Stimulated activated CD4-positive, alpha-beta T cell treated with anti-CD3 and anti-CD28 coated beads, Interleukin-15, amount 100 ng/mL, for 48 hours (primary cell): ENCODE results near the gene FGD4.

Source experiments
- DNase-seq, 2 donors: peaks; one replicate each; pipeline ENCODE4 v3.0.0-alpha.2; 2020; ENCODE audit warnings: low read depth in 2 of 2

The FGD4 gene

DNA sequence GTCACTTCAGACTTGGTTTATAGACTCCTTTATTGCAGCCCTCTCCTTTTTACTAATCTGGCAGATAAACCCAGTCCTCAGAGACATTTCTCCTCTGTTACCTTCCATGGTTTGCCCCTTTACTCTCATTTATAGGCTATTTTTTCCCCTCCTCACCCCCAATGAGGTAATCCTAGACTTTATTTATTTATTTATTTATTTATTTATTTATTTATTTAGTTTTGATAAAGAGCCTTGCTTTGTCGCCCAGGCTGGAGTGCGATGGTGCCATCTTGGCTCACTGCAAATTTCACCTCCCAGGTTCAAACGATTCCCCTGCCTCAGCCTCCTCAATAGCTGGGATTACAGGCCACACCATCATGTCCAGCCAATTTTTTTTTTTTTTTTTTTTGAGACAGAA lies 8.4 kb downstream of the FGD4 start:
- DNase-seq = no peak

DNA sequence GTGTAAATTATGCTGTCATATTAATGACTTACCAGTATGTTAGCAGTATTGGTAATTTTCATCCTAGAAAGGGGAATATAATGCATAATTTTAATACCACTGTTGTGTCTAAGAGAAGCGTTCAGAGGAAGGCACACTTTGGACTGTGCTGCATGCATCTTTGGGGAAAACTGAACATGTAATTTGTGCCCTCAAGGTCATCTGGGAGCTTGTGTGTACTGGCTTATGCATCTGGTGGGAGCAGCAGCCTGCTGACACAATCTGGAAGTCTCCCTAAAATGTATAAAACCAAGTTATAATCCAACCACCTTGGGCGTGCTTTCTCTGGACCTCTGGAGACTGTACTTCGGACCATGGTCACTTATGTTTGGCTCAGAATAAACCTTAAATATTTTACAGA lies 14.1 kb downstream of the FGD4 start:
- no peak for DNase-seq

DNA sequence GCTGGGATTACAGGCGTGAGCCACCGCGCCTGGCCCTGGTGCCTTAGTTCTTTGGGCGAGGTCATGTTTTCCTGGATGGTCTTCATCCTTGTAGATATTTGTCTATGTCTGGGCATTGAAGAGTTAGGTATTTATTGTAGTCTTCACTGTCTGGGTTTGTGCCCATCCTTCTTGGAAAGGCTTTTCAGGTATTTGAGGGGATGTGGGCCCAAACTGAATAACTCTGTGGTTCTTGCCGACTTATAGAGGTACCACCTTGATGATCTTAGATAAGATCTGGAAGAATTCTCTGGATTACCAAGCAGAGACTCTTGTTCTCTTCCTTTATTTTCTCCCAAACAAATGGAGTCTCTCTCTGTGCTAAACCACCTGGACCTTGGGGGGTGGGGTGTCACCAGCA lies 18.9 kb downstream of the FGD4 start:
- DNase-seq = no peak

DNA sequence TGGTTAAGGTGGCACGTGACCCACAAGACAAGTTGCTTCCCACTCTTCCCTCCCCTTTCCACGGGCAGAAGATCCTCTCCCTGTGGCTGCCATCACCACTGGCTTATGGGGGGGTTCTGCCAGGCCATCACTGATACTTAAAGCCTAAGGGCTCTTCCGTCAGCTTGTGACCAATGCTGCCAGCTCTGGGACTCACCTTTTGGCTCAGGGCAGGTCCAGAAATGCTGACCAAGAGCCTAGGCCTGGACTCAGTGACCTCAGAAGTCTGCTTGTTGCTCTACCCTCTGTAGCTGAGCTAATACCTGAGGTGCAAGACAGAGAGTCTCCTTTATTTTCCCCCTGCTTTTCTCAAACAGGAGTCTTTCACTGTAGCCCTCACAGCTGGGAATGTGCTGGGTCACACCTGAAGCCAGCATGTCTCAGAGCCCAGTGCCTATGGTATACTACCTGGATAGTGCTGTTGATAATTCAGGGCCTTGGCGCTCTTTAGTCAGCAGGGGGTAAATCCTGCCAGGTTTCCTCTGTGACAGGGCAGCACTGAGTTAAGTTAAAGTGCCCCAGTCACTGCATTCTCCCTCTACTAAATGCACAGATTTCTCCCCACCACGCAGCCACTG lies 19.7 kb downstream of the FGD4 start:
- DNase-seq = no peak

DNA sequence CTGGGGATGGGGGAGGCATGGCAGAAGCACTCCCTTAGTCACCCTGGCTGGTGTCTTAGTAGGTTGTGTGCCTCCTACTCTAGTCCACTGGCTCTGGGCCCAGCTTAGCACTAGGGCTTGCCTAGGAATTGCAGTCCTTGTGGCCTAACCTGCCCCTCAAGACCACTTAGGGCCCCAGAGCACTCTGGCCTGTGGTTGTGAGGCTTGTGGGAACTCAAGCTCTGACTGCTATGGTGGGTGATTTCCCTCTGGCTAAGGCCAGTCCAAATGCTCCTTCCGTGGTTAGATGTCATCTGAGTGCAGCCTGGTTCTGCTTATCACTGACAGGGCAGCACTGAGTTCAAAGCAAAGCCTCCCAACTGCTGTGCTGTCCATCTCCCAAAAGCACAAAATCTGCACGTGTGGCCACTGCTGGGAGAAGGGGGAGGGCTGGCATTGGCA lies 20.2 kb downstream of the FGD4 start:
- no peak for DNase-seq

DNA sequence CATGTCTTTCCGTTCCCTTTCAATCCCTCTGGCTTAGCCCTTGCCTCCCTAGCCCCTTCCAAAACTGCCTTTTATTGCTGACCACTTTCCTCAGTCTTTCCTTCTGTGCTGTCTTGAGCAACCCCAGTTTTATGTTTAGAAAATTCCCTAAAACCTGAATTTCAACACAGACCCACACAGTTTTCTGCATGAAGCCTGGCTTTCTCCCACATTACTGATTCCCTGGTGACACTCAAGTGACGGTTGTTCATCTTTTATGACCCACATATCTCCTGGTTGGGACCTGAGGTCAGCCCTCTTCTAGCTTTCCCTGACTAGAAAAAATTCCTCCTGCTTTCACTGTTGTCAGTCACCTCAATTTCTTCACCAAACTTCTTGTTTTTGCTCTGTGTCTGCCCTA lies 21.0 kb downstream of the FGD4 start:
- no peak for DNase-seq

DNA sequence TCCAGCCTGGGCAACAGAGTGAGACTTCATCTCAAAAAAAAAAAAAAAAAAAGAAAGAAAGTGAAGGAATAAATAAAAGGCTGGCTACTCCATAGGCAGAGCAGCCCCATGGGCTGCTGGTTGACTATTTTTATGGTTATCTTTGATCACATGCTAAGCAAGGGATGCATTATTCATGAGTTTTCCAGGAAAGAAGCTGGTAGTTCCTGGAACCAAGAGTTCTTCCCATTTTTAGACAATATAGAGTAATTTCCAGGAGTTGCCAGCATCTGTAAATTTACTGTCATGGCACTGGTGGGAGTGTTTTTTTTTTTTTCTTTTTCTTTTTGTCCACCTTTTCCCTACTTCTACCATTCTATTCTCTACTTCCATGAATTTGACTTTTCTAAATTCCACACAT lies 24.2 kb downstream of the FGD4 start:
- no peak for DNase-seq

DNA sequence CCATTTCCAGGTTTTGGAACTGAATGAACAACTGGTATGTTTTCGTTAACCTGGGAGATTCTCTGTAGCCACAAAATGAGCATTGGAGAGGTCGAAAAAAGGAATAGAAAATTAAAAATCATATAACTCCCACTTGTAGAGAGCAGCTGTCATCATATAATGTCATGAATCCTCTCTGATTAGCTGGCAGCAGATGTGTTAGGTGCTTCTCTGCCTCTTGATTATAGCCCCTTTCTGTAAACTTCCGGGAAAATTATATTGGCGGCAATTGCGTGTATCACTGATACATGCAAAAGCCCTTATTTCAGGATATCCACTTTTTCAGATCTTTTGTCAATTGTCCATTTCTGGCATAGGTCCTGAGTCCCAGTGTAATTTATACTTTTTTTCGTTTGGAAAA lies 31.7 kb downstream of the FGD4 start:
- no peak for DNase-seq

DNA sequence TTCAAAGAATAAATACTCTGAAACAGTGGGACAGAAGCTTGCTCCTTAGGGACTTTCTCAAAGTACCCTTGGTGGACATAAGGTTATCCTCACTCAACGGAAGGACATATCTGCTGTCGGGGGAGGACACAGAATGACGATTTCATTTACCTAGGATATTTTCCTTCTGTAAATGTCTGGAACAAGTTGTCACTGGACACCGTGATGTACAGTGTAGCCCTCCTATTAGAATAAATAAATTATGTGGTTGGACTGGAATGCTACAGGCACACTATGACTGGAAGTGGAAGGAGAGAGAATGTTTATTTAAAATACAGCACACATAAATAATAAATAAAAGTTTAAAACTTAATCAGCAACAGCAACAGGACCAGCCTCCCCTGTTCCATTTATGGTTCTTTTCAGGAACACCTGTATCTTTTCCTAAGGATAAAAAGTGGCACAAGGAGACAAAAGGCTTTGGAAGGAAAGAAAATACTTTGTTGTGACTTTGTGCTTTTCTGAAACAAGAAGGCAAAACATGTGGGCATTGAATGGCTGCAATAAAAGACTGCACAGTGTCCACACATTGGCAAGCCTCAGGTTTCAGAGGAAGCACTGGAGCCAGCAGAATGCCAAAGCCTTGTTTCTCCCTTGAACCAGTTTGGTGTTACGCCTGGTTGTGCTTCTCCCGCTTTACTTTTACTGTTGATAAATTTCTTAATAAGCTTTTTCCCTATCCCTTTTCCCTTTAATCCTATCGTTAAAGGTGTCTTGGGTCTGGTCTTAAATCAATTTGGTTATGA lies 36.8 kb downstream of the FGD4 start:
- no peak for DNase-seq

DNA sequence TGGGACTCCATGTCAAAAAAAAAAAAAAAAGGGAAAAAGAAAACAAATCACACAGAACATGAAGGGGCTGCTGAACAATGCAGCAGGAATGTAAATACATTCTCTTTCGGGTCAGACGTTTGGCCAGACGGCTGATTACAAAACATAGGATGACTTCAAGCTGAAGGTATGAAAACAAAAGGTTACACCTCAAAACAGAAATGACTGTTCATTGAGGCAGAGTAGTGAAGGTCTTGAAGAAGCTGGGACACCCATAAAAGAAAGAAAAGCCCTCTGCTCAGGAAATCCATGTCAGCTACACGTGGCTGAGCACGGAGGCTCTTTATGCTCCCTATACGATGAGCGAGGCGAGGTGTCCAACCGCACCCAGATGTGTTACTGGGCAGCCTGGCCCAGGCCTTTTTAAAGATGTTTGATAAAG lies 37.7 kb downstream of the FGD4 start:
- DNase-seq = no peak

DNA sequence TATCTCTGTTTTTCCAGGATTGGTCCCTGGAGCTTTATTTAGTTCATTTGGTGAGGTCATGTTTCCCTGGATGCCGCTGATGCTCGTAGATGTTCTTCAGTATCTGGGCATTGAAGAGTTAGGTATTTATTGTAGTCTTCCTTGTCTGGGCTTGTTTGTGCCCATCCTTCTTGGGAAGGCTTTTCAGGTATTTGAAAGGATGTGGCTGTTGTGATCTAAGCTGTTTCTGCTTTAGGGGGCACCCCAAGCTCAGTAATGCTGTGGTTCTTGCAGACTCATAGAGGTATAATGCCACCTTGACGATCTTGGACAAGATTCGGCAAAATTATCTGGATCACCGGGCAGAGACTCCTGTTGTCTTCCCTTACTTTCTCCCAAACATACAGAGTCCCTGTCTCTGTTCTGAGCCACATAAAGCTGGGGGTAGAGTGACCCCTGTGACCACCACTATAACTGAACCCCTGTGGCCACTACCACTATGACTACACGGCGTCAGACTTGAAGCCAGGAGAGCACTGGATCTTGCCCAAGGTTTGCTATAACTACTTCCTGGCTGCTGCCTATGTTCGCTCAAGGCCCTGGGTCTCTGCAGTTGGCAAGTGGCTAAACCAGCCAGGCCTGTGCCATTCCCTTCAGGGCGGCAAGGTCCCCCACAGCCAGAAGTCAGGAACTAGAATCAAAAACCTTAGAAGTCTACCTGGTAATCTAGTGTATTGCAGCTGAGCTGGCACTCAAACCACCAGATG lies 40.9 kb downstream of the FGD4 start:
- no peak for DNase-seq

DNA sequence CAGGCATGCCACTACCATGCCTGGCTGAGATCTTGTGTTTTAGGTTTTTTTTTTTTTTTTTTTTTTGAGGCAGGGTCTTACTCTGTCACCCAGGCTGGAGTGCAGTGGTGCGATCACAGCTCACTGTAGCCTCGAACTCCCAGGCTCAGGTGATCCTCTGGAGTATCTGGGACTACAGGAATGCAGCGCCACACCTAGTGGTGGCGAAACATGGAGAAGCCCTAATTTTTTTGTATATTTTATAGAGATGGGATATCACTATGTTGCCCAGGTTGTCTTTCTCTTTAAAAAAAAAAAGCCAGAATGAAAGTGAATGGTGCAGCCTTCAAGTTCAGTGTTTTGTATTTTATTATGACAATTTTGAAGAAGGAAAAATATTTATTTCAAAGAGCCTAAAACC lies 44.1 kb downstream of the FGD4 start:
- no peak for DNase-seq

DNA sequence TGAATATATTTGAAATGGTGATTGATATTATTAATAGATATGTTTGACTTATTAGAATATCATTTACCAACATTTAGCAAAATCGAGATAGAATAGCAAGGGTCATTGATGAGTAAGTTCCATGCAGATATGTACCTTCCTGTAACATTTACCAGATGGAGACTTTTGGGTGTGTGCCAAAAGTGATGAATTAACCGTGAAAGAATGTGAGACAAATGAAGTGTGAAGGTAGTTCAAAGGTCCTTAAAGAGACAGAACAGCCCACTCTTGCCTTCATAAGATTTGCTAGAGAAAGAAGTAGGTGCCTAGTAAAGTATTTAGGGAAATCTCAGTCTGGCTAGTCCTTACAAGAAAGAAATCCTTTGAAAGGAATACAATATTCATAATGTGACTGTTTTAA lies 45.5 kb downstream of the FGD4 start:
- DNase-seq = no peak

DNA sequence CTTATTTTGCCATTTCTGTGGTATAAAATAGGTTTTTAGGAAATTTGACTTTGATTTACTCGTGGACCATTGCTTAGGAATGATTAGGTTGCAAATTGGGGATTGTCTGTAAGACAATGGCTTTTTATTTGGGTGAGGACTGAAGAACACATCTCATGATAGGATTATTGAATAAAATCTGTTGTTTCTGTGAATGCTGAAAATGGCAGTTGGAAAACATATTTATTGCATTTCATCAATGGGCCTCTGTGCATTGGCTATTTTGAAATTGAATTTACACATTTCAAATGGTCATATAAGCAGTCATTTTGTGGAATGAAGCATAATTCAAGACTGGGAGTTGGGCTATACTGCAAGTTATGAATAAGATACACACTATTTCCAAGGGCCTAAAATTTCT lies 46.0 kb downstream of the FGD4 start:
- DNase-seq = no peak

DNA sequence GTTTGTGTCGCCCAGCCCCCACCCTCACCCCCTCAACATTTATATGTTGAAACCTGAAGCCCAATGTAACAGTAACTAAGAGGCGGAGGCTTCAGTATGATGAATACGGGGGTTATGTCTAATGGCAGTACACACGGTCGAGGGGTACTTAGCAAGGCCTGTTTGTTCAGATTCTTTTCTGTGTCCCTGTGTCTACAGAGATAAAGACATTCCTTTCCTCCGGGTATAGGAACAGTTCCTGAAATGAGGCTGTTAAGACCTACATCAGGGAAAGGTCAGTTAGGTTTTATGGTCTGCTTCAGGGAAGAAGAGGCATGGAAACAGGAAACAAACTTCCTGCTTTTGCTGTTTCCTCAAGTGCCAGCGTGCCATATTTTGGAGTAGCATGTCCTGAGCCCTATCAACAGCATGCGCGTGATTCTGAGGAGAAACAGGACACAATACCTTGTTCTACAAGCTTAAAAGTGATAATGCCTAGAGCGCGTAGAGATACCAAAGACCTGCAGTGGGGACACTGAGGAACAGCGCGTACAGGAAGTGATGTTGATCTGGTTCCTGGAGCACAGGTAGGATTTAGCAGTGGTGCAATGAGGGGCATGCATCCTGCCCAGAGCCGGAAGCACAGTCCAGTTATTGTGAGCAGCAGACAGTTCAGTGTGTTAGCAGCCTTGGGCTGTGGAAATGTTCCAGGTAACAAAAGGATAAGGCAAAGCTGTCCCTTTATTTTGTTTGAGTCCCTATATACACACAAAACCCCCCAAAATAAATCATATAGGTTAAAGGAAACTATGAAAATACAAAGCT lies 47.2 kb downstream of the FGD4 start:
- no peak for DNase-seq

DNA sequence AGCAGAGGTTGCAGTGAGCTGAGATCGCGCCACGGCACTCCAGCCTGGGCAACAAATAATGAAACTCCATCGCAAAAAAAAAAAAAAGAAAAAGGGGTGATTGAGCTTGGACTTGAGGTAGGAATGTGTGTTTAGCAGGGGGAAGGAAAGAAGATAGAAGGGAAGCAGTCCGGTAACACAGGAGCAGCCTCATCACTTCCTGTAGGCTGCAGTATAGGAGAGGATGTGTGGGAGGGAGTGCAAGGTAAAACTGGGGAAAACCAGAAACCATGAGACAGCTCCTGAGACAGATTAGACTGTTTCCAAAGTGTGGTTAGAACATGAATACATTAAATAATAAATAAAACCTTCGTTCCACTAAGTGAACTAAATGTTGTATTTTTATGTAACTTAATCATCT lies 49.2 kb downstream of the FGD4 start:
- no peak for DNase-seq

DNA sequence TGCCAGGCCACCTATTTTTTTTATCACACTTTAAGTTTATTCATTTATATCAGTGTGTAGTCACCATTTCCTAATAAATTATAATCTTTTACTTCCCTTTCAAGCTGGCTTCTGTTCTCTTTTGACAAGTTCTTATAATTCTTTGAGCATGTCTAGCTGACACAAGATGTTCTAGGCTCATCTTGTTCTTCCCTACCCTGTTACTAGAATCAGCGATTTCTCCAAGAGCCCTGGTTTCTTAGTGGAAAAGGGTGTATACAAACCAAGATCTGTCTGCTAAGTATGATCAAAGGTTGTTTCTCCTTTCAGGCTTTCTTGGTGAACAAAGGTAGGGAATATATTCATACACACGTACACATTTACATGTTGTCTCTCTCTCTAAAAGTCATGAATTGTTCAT lies 51.0 kb downstream of the FGD4 start:
- DNase-seq = no peak

DNA sequence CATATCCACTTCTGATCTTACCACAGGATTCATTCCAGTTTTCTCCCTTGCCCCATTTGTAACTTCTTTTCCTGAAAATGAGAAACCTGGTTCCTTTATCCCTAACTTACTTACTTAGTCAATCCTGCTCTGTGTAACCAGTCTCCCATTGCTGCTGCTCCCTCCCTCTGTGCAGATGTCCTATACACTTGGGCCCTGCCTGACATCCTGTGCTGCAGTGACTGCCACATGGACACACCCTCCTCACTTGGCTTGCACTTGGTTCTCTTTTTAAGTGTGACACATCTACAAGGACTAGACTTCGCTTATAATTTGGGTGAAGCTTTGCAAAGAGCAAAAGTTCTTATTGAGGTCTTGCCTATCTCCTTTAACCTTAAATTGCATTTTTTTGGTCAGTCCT lies 51.4 kb downstream of the FGD4 start:
- no peak for DNase-seq

DNA sequence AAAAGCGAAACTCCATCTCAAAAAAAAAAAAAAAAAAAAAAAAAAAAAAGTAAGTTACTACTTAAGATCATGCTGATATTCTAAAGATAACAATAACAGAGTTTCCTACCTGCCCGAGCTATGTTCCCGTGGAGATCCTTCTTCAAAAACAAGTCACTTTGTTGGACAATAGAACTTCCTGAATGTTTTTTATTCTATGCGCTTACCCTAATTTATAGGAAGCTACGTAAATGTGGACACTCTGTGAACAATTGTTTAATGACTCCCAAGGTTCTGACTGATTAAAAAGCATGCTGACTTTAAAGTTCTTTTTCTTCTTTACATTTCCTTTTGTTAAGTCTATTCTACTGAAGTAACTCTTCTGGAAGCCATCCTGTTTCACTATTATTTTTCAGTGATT lies 52.5 kb downstream of the FGD4 start:
- no peak for DNase-seq

DNA sequence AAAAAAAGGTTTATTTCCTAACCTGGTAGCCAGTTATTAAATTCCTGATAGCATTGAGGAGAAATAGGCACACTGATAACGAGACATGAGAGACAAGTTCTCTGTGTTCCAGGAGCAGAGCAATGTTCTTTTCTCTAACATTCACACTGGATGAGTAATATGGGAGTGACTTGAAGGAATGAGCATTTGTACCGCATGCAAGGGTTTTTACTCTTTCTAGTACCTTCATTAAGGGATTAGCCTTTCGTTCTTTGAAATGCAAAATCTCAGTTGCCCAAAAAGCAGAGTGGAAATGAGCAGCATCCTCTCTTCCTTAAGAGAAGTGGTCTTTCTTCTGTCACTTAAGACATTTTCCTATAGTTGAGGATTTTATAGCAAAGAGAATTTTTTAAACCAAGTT lies 54.7 kb downstream of the FGD4 start:
- DNase-seq = no peak

DNA sequence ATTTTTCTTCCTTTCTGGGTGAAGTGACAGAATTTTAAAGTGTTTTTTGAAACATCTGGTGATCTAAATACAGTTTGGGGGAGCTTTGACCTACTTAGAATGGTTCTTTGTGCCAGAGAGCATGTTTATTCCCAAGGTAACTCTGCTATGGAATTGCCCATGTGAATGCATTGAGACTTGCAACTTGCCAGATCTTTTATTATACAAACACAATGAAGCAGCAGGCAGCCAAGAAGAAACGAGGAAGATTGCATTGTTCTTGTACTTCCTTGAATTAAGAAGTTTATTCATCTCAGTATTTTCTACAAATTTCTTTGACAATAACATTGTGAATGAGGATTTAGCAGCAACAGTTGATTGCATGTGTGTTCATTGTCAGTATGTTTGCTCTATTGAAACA lies 55.5 kb downstream of the FGD4 start:
- no peak for DNase-seq

DNA sequence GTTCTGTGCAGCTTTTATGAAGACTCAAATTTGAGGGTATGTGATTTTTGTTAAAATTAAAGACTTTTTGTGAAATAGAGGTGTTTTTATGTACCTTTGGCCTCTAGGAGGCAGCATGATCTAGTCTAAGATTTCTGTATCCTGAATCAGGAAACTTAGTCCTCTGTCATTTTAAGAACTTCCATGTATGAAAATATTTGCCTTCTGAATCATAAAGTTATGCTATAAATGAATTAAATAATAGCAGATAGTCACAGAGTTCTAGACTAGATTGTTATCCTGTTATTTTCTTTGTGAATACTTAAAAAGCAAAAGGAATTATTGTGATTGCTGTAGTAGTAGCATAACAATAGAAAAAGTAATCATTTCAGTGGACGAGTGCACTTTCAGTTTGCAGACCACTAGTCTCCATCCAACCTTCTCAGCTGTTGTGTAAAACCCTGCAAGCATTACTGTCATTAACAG lies 56.3 kb downstream of the FGD4 start:
- no peak for DNase-seq
